Neural progenitor cell (in vitro differentiated cells): ENCODE measurements around the gene RGS6. TPM values are rescaled to one million over a fixed set of nuclear protein-coding genes. Genes with fewer than 3 reads are reported as not detected.

Experiments used
- DNase-seq: peaks from one replicate; pipeline ENCODE4 v3.0.0-alpha.2; 2016; ENCODE audit warnings: low spot score
- H2AFZ ChIP-seq: fragments of 200-600 bp; sonication (generic); replicated peaks from 2 replicates; pipeline ENCODE4 v1.6.1; 2016; ENCODE audit warnings: antibody characterized with exemption
- H3F3A ChIP-seq: fragments of 200-600 bp; sonication (generic); 2 replicates; pipeline ENCODE4 v1.6.1; 2016; ENCODE audit warnings: antibody characterized with exemption, low read depth
- H3K27ac ChIP-seq: fragments of 200-600 bp; sonication (generic); 2 replicates; pipeline ENCODE4 v1.5.1; 2016; ENCODE audit warnings: mild to moderate bottlenecking
- H3K27me3 ChIP-seq: fragments of 200-600 bp; sonication (generic); 2 replicates; pipeline ENCODE4 v1.6.1; 2016; ENCODE audit warnings: mild to moderate bottlenecking, moderate library complexity
- H3K36me3 ChIP-seq: fragments of 200-600 bp; sonication (generic); 2 replicates; pipeline ENCODE4 v1.5.1; 2016
- H3K4me1 ChIP-seq: fragments of 200-600 bp; sonication (generic); 2 replicates; pipeline ENCODE4 v1.6.1; 2016; ENCODE audit warnings: mixed run types
- H3K4me2 ChIP-seq: fragments of 200-600 bp; sonication (generic); 2 replicates; pipeline ENCODE4 v1.6.1; 2016
- H3K4me3 ChIP-seq: fragments of 200-600 bp; sonication (generic); 2 replicates; pipeline ENCODE4 v1.5.1; 2016
- H3K79me2 ChIP-seq: fragments of 200-600 bp; sonication (generic); 2 replicates; pipeline ENCODE4 v1.6.1; 2016; ENCODE audit warnings: low read depth
- H3K9ac ChIP-seq: fragments of 200-600 bp; sonication (generic); 2 replicates; pipeline ENCODE4 v1.6.1; 2016
- H3K9me3 ChIP-seq: fragments of 200-600 bp; sonication (generic); 2 replicates; pipeline ENCODE4 v1.5.1; 2016; ENCODE audit warnings: low read depth
- H4K20me1 ChIP-seq: fragments of 200-600 bp; sonication (generic); 2 replicates; pipeline ENCODE4 v1.6.1; 2016; ENCODE audit warnings: low read depth
- H3K27ac Mint-ChIP-seq: 3 replicates; pipeline ENCODE4 v1.8.0; 2021; ENCODE audit warnings: mixed read lengths
- H3K27me3 Mint-ChIP-seq: 2 replicates; pipeline ENCODE4 v1.8.0; 2022; ENCODE audit warnings: low read depth, mild to moderate bottlenecking, inconsistent platforms, moderate library complexity, mixed read lengths; ENCODE audit not compliant: insufficient read depth
- H3K36me3 Mint-ChIP-seq: 3 replicates; pipeline ENCODE4 v1.8.0; 2021; ENCODE audit warnings: mixed read lengths
- H3K4me1 Mint-ChIP-seq: 3 replicates; pipeline ENCODE4 v1.8.0; 2021; ENCODE audit warnings: mixed read lengths
- H3K4me3 Mint-ChIP-seq: 3 replicates; pipeline ENCODE4 v1.8.0; 2021; ENCODE audit warnings: mild to moderate bottlenecking, moderate library complexity, mixed read lengths
- H3K9me3 Mint-ChIP-seq: 3 replicates; pipeline ENCODE4 v1.8.0; 2020; ENCODE audit warnings: mixed read lengths
- CTCF ChIP-seq: fragments of 200-600 bp; sonication (generic); IDR thresholded peaks from 2 replicates; pipeline ENCODE4 v1.5.1; 2017; ENCODE audit warnings: antibody characterized with exemption, mild to moderate bottlenecking
- EZH2 ChIP-seq: fragments of 200-600 bp; sonication (generic); IDR thresholded peaks from 2 replicates; pipeline ENCODE4 v1.6.1; 2017; ENCODE audit warnings: antibody characterized with exemption, mild to moderate bottlenecking, moderate library complexity
- EZH2phosphoT487 ChIP-seq: fragments of 200-600 bp; sonication (generic); IDR thresholded peaks from 2 replicates; pipeline ENCODE4 v1.6.1; 2017; ENCODE audit warnings: antibody characterized with exemption
- total RNA-seq: library from RNA; depleted of rRNA; stranded (reverse); fragments of >200 nt; gene quantifications from 2 replicates; pipeline ENCODE4 v1.2.3, GENCODE V29; 2015; ENCODE audit warnings: low replicate concordance

RGS6 gene
- total RNA-seq, 1 donor from 2014 or later: 0.80 TPM

- H3K4me3 Mint-ChIP-seq: no peak overlapping the region
- H3K4me1 ChIP-seq: no peaks in the 10 kb centered on the region
- no peaks in the 10 kb centered on the region for H3K36me3 Mint-ChIP-seq
- no peaks in the 10 kb centered on the region for H4K20me1 ChIP-seq
- H2AFZ ChIP-seq: peak overlapping the region; percentile 28
- no peaks in the 10 kb centered on the region for H3F3A ChIP-seq
- no peak overlapping the region for H3K4me3 ChIP-seq
- H3K27ac ChIP-seq: no peak overlapping the region
- H3K9me3 Mint-ChIP-seq: no peaks in the 10 kb centered on the region
- H3K9me3 ChIP-seq: no peaks in the 10 kb centered on the region
- no peaks in the 10 kb centered on the region for H3K36me3 ChIP-seq
- no peak overlapping the region for H3K9ac ChIP-seq
- no peaks in the 10 kb centered on the region for H3K27me3 ChIP-seq
- no peaks in the 10 kb centered on the region for H3K27me3 Mint-ChIP-seq
- H3K27ac Mint-ChIP-seq: no peak overlapping the region
- H3K4me2 ChIP-seq: no peak overlapping the region
- no peaks in the 10 kb centered on the region for H3K79me2 ChIP-seq
- TF ChIP-seq CTCF: no peak
- TF ChIP-seq EZH2: no peak
- TF ChIP-seq EZH2phosphoT487: no peak
- no peak for DNase-seq
- no peaks in the 10 kb centered on the region for H3K4me1 Mint-ChIP-seq
These were observed 239.8 kb downstream of the RGS6 start for GRCh38 chr14:72172049-72172448.

GRCh38 chr14:72172597-72172996, 240.4 kb downstream of the RGS6 start:
- H3K4me2 ChIP-seq: no peak overlapping the region
- DNase-seq: no peak
- no peak overlapping the region for H2AFZ ChIP-seq
- Mint-ChIP-seq H3K27me3 (no peaks in the 10 kb centered on the region), H3K4me1 (no peaks in the 10 kb centered on the region), H3K27ac (no peak overlapping the region), H3K9me3 (no peaks in the 10 kb centered on the region), H3K36me3 (no peaks in the 10 kb centered on the region), H3K4me3 (no peak overlapping the region)
- no peaks in the 10 kb centered on the region for H3K79me2 ChIP-seq
- no peaks in the 10 kb centered on the region for H3F3A ChIP-seq
- no peaks in the 10 kb centered on the region for H3K36me3 ChIP-seq
- no peak overlapping the region for H3K9ac ChIP-seq
- no peaks in the 10 kb centered on the region for H3K27me3 ChIP-seq
- no peaks in the 10 kb centered on the region for H4K20me1 ChIP-seq
- H3K9me3 ChIP-seq: no peaks in the 10 kb centered on the region
- H3K4me1 ChIP-seq: no peaks in the 10 kb centered on the region
- TF ChIP-seq CTCF (no peak), EZH2 (no peak), EZH2phosphoT487 (no peak)
- H3K4me3 ChIP-seq: no peak overlapping the region
- H3K27ac ChIP-seq: no peak overlapping the region

- H4K20me1 ChIP-seq: no peaks in the 10 kb centered on the region
- H2AFZ ChIP-seq: no peak overlapping the region
- no peak overlapping the region for H3K4me3 Mint-ChIP-seq
- H3K36me3 Mint-ChIP-seq: no peaks in the 10 kb centered on the region
- no peaks in the 10 kb centered on the region for H3K27me3 Mint-ChIP-seq
- no peaks in the 10 kb centered on the region for H3K36me3 ChIP-seq
- no peak overlapping the region for H3K4me2 ChIP-seq
- H3K27me3 ChIP-seq: no peaks in the 10 kb centered on the region
- no peaks in the 10 kb centered on the region for H3K4me1 ChIP-seq
- H3K9ac ChIP-seq: no peak overlapping the region
- H3K9me3 ChIP-seq: no peaks in the 10 kb centered on the region
- H3K4me3 ChIP-seq: no peak overlapping the region
- no peak for TF ChIP-seq EZH2
- no peak overlapping the region for H3K27ac Mint-ChIP-seq
- H3K79me2 ChIP-seq: no peaks in the 10 kb centered on the region
- H3F3A ChIP-seq: no peaks in the 10 kb centered on the region
- H3K27ac ChIP-seq: no peak overlapping the region
- DNase-seq: no peak
- H3K4me1 Mint-ChIP-seq: no peaks in the 10 kb centered on the region
- peaks cover 3% of the 10 kb centered on the region for H3K9me3 Mint-ChIP-seq
These were observed 240.9 kb downstream of the RGS6 start for GRCh38 chr14:72173038-72173720.

GRCh38 chr14:72177251-72177650, 245.0 kb downstream of the RGS6 start:
- Mint-ChIP-seq H3K36me3 (no peaks in the 10 kb centered on the region), H3K27me3 (no peaks in the 10 kb centered on the region), H3K27ac (no peak overlapping the region), H3K9me3 (peaks cover 6% of the 10 kb centered on the region), H3K4me1 (no peaks in the 10 kb centered on the region), H3K4me3 (no peak overlapping the region)
- Histone ChIP-seq H4K20me1 (no peaks in the 10 kb centered on the region), H3F3A (no peaks in the 10 kb centered on the region), H3K4me3 (no peak overlapping the region), H3K4me2 (no peak overlapping the region), H3K9ac (no peak overlapping the region), H3K4me1 (peaks cover 10% of the 10 kb centered on the region), H2AFZ (no peak overlapping the region), H3K27ac (no peak overlapping the region), H3K36me3 (no peaks in the 10 kb centered on the region), H3K9me3 (peaks cover 4% of the 10 kb centered on the region), H3K27me3 (no peaks in the 10 kb centered on the region), H3K79me2 (no peaks in the 10 kb centered on the region)
- DNase-seq: no peak
- no peak for TF ChIP-seq EZH2phosphoT487
- no peak for TF ChIP-seq EZH2
- no peak for TF ChIP-seq CTCF
